HEK293T (cell line): ENCODE measurements around the gene MERTK.

ENCODE experiments used
- FOXM1 ChIP-seq: fragments of 450-650 bp; IDR thresholded peaks from 2 replicates; pipeline ENCODE4 v1.6.1; 2017; ENCODE audit warnings: mild to moderate bottlenecking, borderline replicate concordance
- HDGF ChIP-seq: fragments of 450-650 bp; IDR thresholded peaks from 2 replicates; pipeline ENCODE4 v1.6.1; 2017; ENCODE audit warnings: antibody characterized with exemption, borderline replicate concordance
- LEF1 ChIP-seq: fragments of 450-650 bp; IDR thresholded peaks from 2 replicates; pipeline ENCODE4 v1.6.1; 2017; ENCODE audit warnings: mild to moderate bottlenecking, borderline replicate concordance
- SP1 ChIP-seq: fragments of 450-650 bp; IDR thresholded peaks from 2 replicates; pipeline ENCODE4 v1.6.1; 2017

- TF ChIP-seq FOXM1 = no peak
- no peak for TF ChIP-seq SP1
- TF ChIP-seq HDGF = no peak
- no peak for TF ChIP-seq LEF1
These were observed 161.3 kb downstream of the MERTK start for GRCh38 chr2:112059671-112060070.
